Fibroblast of the conjunctiva (primary cell): ENCODE measurements around the gene CENPQ.

Experiments used
- DNase-seq: peaks from one replicate; pipeline ENCODE4 v3.0.0-alpha.2; 2010; ENCODE audit warnings: low read depth

Gene CENPQ

DNA sequence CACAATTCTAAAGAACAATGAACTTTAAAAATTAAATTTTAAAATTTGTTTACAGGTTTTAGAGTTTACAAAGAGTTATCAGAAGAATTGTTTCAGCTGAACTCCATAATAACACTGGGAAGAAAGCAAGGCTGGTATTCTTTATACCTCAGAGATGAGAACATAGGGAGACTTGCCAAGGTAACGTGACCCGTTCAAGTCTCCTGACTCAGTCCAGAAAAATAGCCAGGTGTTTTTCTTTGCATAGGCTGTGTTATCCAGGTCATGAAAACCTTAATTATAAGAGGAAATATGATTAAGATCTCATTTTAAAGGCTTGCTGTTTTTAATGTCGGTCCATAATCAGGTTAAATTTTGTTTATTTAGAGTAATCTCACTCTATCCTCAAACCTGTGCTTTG is 78.8 kb downstream of the CENPQ start:
- DNase-seq: no peak
